ENCODE results near the gene CD52.
"Not testable (repeated sequence)": the region's sequence is repeated elsewhere in the genome, so short reads cannot be mapped to it uniquely, and the experiment has no call there.

Gene CD52

DNA sequence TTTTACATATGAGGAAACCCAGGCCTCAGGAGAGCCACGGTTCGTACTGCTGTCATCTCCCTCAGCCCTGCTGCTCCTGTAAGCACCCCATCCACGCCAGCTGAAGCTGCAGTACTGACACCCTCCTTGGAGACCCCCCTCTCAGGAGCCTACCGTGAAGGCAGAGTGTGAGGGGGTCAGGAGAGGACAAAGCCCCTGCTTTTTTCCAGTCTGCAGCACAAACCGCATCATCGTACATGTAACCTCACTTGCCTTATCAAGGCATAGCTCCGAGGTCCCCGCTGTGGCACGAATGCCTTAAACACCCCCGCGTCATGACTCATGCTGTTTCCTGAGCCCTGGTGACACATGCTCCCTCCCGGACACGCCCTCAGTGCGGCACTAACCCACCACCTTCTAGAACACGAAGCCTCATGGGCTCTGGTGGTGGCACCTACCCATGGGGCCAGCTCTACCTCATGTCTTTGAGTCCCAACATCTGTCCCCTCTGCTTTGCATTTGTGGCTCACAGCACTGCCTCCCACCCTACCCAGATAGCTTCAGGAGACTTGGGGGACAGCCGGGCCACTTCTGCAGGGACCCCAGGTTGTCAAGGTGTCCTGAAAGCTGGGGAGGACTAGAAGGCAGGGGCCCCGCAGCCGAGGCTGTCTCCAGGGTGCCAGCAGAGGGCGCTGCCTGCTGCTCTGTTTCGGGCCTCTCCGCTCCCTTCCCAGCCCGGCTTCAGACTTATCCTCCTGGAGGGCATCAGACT lies 33.0 kb upstream of the CD52 start:
- peak; percentile 97 for DNase-seq

GRCh38 chr1:26285366-26286063 lies 32.2 kb upstream of the CD52 start:
- peak; percentile 74 for DNase-seq

- no peak for DNase-seq
These were observed 31.7 kb upstream of the CD52 start for GRCh38 chr1:26286064-26286416.

DNA sequence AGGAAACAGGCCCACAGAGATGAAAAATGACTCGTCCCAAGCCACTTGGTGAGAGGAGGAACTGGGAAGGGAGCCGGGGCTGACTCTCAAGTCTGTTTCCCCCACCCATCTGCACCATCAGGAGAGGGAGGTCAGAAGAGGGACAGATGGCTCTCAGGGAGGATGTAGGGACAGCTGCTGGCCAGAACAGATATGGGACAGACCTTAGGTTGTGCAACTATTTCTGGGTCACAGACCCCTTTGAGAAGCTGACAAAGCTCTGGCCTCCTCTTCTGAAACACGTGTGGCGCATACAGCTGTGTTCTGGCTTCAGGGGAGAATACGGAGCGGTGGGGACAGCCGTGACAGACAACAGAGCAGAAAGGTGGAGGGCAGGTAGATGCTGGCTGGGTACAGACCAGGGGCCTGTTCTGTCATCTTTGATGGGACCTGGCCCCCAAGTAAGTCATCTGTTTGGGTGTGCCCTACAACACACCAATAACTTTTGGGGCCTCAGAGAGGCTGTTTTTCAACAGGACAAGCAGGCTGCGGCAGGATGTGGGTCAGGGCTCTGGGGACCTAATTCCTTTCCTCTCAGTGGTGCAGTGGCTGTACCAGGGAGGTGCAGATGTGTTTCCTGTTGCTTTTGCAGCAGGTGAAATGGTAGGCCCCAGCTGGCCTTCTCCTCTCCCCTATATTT lies 30.6 kb upstream of the CD52 start:
- DNase-seq: peak; percentile 89

DNA sequence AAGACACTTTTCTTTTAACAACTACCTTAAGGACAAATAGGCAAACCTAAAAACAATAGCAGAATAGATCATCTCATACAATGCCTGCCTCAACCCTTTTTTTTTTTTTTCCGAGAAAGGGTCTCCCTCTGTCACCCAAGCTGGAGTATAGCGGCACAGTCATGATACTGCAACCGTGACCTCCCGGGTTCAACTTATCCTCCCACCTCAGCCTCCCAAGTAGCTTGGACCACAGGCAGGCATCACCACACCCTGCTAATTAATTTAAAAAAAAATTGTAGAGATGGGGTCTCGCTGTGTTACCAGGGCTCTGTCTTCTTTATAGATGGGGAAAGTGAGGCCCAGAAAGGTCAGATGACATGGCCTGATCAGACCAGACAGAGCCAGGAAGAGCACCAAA lies 29.9 kb upstream of the CD52 start:
- DNase-seq: no peak

- peak; percentile 88 for DNase-seq
These were observed 29.3 kb upstream of the CD52 start for GRCh38 chr1:26288311-26288941.

- DNase-seq: peak; percentile 62
These were observed 28.3 kb upstream of the CD52 start for GRCh38 chr1:26289158-26290059.

- no peak for DNase-seq
These were observed 27.5 kb upstream of the CD52 start for GRCh38 chr1:26290122-26290881.

DNA sequence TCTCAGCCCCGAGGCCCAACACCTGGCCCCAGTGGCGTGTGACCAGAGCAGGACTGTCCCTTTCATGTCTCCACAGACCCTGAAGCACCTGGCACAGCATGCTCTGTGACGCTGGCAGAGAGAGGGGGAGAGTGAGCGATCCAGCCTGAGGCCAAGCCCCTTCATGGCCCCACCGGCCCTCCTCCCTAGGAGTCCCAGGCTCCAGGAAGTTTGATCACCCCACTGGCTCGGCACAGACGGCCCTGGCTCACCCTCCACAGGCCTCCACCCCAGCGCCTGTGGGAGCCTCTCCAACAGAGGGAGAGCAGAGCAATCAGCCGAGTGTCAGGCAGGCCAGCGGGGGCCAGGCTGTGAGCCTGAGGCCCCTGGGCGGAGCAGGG lies 26.9 kb upstream of the CD52 start:
- no peak for DNase-seq

DNA sequence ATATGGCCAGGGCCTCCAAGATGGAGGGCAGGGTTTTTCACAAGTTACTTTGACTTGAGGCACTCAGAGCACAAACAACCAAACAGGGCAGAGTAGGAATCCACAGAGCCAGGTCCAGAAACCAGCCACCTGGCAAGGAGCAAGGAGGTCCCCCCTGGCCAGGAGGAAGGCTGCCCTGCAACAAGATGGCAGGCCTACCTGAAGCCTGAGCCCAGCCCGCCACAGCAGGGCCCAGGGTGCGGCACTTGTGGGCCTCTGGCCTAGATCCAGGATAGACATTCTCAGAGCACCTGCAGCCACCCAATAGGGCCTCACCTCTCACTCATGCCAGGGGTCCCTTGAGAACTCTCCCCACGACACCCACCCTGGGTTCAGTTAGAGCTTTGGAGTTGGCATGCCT lies 26.3 kb upstream of the CD52 start:
- no peak for DNase-seq

DNA sequence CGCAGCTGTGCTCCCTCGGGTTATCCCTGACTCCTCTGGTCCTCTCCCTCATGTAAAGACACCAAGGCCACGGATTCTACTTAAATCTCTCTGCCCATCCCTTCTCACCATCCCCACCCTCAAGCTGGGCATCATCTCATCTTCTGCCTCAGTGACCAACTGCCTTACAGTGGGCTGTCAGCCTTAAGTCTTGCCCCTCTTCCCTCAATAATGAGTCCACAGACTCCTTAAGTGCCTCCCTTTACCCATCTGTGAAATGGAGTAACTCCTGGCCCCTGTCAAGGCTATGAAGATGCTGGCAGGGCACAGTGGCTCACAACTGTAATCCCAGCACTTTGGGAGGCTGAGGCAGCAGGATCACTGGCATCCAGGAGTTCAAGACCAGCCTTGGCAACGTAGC lies 25.8 kb upstream of the CD52 start:
- DNase-seq: no peak

GRCh38 chr1:26292735-26293134 lies 25.0 kb upstream of the CD52 start:
- DNase-seq: not testable (repeated sequence)

- DNase-seq: no peak
These were observed 23.8 kb upstream of the CD52 start for GRCh38 chr1:26293911-26294463.

GRCh38 chr1:26295194-26296138 lies 22.3 kb upstream of the CD52 start:
- DNase-seq: no peak

- no peak for DNase-seq
These were observed 21.3 kb upstream of the CD52 start for GRCh38 chr1:26296340-26297056.

DNA sequence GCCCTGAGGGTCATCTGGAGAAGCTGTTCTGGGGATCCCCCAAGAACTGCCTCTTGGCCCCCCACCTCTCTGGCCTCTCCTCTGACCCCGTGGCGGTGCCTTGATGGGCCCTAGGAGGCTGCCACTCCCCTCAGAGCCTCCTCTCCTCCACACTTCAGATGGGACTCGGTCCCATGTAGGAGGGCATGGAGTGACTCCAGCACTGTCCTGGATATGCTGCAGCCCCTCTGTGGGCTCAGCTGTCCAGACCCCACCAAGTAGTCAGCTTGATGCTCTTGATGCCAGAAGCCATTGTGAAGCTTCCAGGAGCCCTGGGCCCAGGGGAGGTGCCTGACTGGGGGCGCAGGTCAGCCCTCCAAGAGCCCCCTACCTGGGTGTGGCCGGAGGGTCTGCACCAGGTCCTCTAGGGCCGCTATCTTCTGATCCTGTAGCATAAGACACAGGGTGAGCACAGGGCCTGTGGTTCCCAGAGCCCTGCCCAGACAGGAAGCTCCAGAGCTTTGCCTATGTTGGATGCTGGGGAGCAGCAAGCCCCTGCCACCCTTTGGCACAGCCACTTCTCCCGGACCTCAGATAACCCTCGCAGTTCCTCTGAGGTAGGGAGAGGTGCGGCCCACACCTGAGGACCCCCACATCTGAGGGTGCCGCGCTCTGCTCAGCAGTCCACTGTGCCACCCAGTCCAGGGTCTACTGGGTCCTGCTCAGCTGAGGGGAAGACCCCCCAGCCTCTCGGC lies 20.5 kb upstream of the CD52 start:
- DNase-seq: no peak

GRCh38 chr1:26297791-26298124 lies 20.0 kb upstream of the CD52 start:
- DNase-seq: no peak

GRCh38 chr1:26300578-26301275 lies 17.0 kb upstream of the CD52 start:
- no peak for DNase-seq
